Measurements from ENCODE around the gene FLT1. TPM values are rescaled to one million over a fixed set of nuclear protein-coding genes. Genes with fewer than 3 reads are reported as not detected.

Gene FLT1
- total RNA-seq, 1 experiment from 2014 or later, result not detected

GRCh38 chr13:28349371-28349770 is 145.6 kb downstream of the FLT1 start:
- TF ChIP-seq, protein P1, sequence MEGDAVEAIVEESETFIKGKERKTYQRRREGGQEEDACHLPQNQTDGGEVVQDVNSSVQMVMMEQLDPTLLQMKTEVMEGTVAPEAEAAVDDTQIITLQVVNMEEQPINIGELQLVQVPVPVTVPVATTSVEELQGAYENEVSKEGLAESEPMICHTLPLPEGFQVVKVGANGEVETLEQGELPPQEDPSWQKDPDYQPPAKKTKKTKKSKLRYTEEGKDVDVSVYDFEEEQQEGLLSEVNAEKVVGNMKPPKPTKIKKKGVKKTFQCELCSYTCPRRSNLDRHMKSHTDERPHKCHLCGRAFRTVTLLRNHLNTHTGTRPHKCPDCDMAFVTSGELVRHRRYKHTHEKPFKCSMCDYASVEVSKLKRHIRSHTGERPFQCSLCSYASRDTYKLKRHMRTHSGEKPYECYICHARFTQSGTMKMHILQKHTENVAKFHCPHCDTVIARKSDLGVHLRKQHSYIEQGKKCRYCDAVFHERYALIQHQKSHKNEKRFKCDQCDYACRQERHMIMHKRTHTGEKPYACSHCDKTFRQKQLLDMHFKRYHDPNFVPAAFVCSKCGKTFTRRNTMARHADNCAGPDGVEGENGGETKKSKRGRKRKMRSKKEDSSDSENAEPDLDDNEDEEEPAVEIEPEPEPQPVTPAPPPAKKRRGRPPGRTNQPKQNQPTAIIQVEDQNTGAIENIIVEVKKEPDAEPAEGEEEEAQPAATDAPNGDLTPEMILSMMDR (conservative IDR thresholded peaks at IDR 0.05), result no peak
- no peak for TF ChIP-seq EZH2 (IDR thresholded peaks at IDR 0.05; ENCODE audit: low read depth)
- H3K27me3 ChIP-seq (ENCODE audit: insufficient read depth, low read depth), result peaks cover 93% of the 10 kb centered on the region
- H3K4me1 ChIP-seq (replicated peaks; ENCODE audit: insufficient read depth), result no peaks in the 10 kb centered on the region
- H2AFZ ChIP-seq, result no peak overlapping the region
- intact Hi-C loops (cut with micrococcal nuclease; ENCODE audit: unreplicated experiment), result no loop called here
- DNase-seq, result no peak
- BruUV-seq (replicated peaks), result no TSS peak
- H3F3A ChIP-seq (ENCODE audit: insufficient read depth, low read depth), result no peaks in the 10 kb centered on the region
- ChIA-PET CTCF (no interaction called here), POLR2A (ENCODE audit: unreplicated experiment) (no interaction called here)
- no peaks in the 10 kb centered on the region for H3K9me2 ChIP-seq (ENCODE audit: insufficient read depth)
- H3K9me3 ChIP-seq (ENCODE audit: insufficient read depth, low read depth), result no peaks in the 10 kb centered on the region
- H3K79me2 ChIP-seq (ENCODE audit: low read depth), result no peaks in the 10 kb centered on the region
- no peak overlapping the region for H3K4me3 ChIP-seq
- H3K4me2 ChIP-seq, result no peak overlapping the region
- H3K36me3 ChIP-seq (ENCODE audit: low read depth), result no peaks in the 10 kb centered on the region
- H4K20me1 ChIP-seq (ENCODE audit: insufficient read depth), result peaks cover 3% of the 10 kb centered on the region; the same call in 1 of the 2 replicates
- no peak overlapping the region for H3K27ac ChIP-seq

GRCh38 chr13:28347456-28348371 is 147.2 kb downstream of the FLT1 start:
- no TSS peak for BruUV-seq (replicated peaks)
- no peaks in the 10 kb centered on the region for H3F3A ChIP-seq (ENCODE audit: insufficient read depth, low read depth)
- no peaks in the 10 kb centered on the region for H3K4me1 ChIP-seq (replicated peaks; ENCODE audit: insufficient read depth)
- H3K36me3 ChIP-seq (ENCODE audit: low read depth), result no peaks in the 10 kb centered on the region
- ChIA-PET POLR2A (ENCODE audit: unreplicated experiment) (no interaction called here), CTCF (no interaction called here)
- peaks cover 93% of the 10 kb centered on the region for H3K27me3 ChIP-seq (ENCODE audit: insufficient read depth, low read depth)
- H3K27ac ChIP-seq, result no peak overlapping the region
- peaks cover 3% of the 10 kb centered on the region; the same call in 1 of the 2 replicates for H4K20me1 ChIP-seq (ENCODE audit: insufficient read depth)
- H3K79me2 ChIP-seq (ENCODE audit: low read depth), result no peaks in the 10 kb centered on the region
- intact Hi-C loops (cut with micrococcal nuclease; ENCODE audit: unreplicated experiment), result no loop called here
- no peak for TF ChIP-seq EZH2 (IDR thresholded peaks at IDR 0.05; ENCODE audit: low read depth)
- TF ChIP-seq, protein P1 (conservative IDR thresholded peaks at IDR 0.05), result no peak
- H3K9me3 ChIP-seq (ENCODE audit: insufficient read depth, low read depth), result no peaks in the 10 kb centered on the region
- DNase-seq, result no peak
- H3K4me3 ChIP-seq, result no peak overlapping the region
- H3K9me2 ChIP-seq (ENCODE audit: insufficient read depth), result no peaks in the 10 kb centered on the region
- no peak overlapping the region for H2AFZ ChIP-seq
- no peak overlapping the region for H3K4me2 ChIP-seq

DNA sequence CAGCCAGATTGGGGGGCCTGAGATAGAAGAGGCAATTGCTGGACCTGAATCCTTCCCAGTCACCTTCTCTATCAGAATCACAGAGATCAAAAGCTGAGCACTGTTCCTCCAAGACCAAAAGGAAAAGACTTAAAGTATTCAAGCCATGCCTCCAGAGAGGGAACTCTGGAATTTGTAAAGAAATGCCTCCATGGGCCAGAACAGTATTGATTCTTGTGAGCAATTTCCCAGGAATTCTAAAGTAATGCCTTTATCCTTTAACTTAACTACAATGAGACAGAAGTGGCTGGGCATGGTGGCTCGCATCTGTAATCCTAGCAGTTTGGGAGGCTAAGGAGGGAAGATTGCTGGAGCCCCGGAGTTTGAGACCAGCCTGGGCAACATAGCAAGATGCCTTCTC is 148.8 kb downstream of the FLT1 start:
- ChIA-PET CTCF (no interaction called here), POLR2A (ENCODE audit: unreplicated experiment) (no interaction called here)
- Histone ChIP-seq H3K4me1 (replicated peaks; ENCODE audit: insufficient read depth) (no peaks in the 10 kb centered on the region), H4K20me1 (ENCODE audit: insufficient read depth) (peaks cover 3% of the 10 kb centered on the region; the same call in 1 of the 2 replicates), H3K27me3 (ENCODE audit: insufficient read depth, low read depth) (peaks cover 91% of the 10 kb centered on the region), H3K27ac (no peak overlapping the region), H2AFZ (no peak overlapping the region), H3K36me3 (ENCODE audit: low read depth) (no peaks in the 10 kb centered on the region), H3F3A (ENCODE audit: insufficient read depth, low read depth) (no peaks in the 10 kb centered on the region), H3K4me2 (no peak overlapping the region), H3K9me3 (ENCODE audit: insufficient read depth, low read depth) (no peaks in the 10 kb centered on the region), H3K9me2 (ENCODE audit: insufficient read depth) (no peaks in the 10 kb centered on the region), H3K79me2 (ENCODE audit: low read depth) (no peaks in the 10 kb centered on the region), H3K4me3 (no peak overlapping the region)
- BruUV-seq (replicated peaks), result no TSS peak
- TF ChIP-seq, protein P1 (conservative IDR thresholded peaks at IDR 0.05), result no peak
- TF ChIP-seq EZH2 (IDR thresholded peaks at IDR 0.05; ENCODE audit: low read depth), result no peak
- DNase-seq, result no peak
- intact Hi-C loops (cut with micrococcal nuclease; ENCODE audit: unreplicated experiment), result no loop called here
